Measurements from ENCODE around the gene ZNF839.

Gene ZNF839

DNA sequence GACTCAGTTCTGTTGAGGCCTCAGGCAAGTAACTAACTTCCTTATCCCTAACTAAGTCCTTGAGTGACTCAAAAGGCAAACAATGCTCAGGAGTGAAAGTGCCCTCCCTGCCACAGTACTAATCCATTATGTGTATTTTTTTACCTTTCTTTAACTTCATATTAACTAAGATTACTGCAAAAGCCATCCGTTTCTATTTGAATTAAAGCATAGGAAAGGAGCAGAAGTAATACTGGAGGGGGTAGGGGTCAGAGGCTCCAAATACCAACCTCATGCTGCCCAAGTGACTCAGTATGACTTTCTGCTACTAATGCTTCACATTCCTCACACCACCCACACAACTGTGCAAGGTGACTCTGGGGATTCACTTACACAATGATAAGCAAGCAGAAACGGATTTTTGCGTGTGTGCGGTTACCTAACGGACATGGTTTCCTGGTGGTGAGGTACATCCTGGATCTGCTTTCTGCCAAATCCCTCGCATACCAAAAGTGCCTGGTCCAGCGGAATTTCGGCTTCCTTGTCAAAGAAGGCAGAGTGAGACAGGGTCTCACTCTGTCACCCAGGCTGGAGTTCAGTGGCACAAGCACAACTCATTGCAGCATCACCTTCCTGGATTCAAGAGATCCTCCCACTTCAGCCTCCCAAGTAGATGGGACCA lies 39.7 kb upstream of the ZNF839 start:
- TF ChIP-seq, protein P1, sequence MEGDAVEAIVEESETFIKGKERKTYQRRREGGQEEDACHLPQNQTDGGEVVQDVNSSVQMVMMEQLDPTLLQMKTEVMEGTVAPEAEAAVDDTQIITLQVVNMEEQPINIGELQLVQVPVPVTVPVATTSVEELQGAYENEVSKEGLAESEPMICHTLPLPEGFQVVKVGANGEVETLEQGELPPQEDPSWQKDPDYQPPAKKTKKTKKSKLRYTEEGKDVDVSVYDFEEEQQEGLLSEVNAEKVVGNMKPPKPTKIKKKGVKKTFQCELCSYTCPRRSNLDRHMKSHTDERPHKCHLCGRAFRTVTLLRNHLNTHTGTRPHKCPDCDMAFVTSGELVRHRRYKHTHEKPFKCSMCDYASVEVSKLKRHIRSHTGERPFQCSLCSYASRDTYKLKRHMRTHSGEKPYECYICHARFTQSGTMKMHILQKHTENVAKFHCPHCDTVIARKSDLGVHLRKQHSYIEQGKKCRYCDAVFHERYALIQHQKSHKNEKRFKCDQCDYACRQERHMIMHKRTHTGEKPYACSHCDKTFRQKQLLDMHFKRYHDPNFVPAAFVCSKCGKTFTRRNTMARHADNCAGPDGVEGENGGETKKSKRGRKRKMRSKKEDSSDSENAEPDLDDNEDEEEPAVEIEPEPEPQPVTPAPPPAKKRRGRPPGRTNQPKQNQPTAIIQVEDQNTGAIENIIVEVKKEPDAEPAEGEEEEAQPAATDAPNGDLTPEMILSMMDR (IDR thresholded peaks at IDR 0.05; ENCODE audit: low read depth, low read length, missing control alignments), result no peak
- peak; percentile 82 for DNase-seq (ENCODE audit: extremely low read depth, low read depth)
- no peak overlapping the region for H3K4me3 ChIP-seq (replicated peaks; ENCODE audit: low read depth, low read length)

DNA sequence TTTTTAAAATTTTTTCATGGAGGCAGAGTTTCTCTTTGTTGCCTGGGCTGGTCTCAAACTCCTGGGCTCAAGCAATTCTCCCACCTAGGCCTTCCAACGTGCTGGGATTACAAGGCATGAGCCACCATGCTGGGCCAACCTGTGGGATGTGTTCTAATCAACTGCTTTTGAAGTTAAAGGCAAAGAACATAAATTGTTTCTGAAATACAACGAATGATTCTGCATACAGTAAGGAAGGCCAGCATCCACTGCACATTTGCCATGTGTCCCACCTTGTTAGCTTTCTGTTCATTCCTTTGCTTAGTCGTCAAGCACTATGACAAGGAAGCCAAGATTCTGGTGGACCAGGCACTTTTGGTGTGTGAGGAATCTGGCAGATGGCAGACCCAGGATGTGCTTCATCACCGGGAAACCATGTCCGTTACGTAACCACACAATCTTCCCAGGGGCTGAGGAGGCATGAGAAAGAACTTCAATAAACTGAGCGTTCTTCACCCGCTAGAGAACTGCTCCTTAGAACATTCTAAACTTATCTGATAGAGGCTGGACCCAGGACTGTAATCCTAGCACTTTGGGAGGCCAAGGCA lies 39.1 kb upstream of the ZNF839 start:
- TF ChIP-seq, protein P1 (IDR thresholded peaks at IDR 0.05; ENCODE audit: low read depth, low read length, missing control alignments), result no peak
- peak; percentile 48 for DNase-seq (ENCODE audit: extremely low read depth, low read depth)
- no peak overlapping the region for H3K4me3 ChIP-seq (replicated peaks; ENCODE audit: low read depth, low read length)

DNA sequence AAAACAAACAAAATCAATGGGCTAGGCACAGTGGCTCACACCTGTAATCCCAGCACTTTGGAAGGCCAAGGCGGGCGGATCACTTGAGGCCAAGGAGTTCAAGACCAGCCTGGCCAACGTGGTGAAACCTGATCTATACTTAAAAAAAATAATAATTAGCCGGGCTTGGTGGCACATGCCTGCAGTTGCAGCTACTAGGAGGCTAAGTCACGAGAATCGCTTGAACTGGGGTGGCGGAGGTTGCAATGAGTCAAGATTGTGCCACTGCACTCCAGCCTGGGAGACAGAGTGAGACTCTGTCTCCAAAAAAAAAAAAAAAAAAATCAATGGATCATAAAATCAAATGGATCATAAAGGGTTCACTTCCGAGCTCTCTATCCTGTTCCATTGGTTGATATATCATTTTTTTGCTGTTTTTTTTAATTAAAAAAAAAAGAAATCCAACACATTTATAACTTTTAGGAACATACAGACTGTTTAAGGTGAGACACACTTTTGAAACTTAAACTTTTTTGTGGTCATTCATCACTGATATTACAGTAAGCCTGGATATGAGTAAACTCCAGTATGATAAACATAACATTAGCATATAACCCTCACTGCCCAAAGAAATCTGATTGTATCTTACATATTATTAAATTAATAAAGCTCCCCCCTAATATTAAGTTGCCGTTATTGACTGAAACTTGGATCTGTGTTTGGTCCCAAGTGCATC lies 36.6 kb upstream of the ZNF839 start:
- no peak overlapping the region for H3K4me3 ChIP-seq (replicated peaks; ENCODE audit: low read depth, low read length)
- TF ChIP-seq, protein P1 (IDR thresholded peaks at IDR 0.05; ENCODE audit: low read depth, low read length, missing control alignments), result no peak
- DNase-seq (ENCODE audit: extremely low read depth, low read depth), result no peak

DNA sequence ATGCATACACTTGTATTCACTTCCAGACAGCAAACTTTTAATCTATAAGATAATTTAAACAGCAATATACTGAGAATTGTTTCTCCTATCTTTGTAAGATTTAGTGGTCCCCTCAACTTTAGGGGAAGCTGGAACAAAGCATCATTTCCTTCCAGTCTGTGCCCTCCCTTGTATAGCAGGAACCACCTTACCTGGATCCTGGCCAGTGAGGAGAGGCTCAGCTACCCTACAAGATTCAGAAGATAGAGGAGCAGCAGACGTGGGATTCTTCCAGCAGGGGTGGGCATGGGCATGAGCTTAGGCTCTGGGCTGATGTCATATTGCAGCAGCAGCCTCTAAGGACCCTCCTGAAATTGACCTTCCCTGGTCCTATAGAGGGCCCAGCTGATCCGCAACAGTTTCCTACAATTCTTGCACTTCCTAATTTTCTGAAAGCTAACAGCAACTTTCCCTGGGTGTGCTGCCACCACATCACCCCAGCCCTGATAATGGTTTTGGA lies 35.9 kb upstream of the ZNF839 start:
- no peak overlapping the region for H3K4me3 ChIP-seq (replicated peaks; ENCODE audit: low read depth, low read length)
- DNase-seq (ENCODE audit: extremely low read depth, low read depth), result no peak
- TF ChIP-seq, protein P1 (IDR thresholded peaks at IDR 0.05; ENCODE audit: low read depth, low read length, missing control alignments), result no peak

DNA sequence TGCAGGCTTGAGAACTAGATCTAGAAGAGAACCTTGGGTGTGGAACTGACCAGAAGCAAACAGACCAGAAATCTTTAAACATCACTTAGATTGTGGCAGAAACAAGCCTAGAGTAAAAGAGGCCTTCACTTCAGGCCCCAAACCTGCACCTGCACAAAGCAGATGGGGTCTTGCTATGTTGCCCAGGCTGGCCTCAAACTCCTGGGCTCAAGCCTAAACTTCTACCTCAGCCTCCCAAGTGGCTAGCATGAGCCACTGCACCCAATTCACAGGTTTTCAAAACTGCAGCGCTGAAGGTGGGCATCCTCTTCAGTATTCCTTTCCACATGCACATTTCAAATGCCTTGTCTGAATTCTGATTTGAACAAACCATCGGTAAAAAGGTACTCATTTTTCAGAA lies 34.4 kb upstream of the ZNF839 start:
- H3K4me3 ChIP-seq (replicated peaks; ENCODE audit: low read depth, low read length), result no peak overlapping the region
- TF ChIP-seq, protein P1 (IDR thresholded peaks at IDR 0.05; ENCODE audit: low read depth, low read length, missing control alignments), result no peak
- DNase-seq (ENCODE audit: extremely low read depth, low read depth), result no peak

DNA sequence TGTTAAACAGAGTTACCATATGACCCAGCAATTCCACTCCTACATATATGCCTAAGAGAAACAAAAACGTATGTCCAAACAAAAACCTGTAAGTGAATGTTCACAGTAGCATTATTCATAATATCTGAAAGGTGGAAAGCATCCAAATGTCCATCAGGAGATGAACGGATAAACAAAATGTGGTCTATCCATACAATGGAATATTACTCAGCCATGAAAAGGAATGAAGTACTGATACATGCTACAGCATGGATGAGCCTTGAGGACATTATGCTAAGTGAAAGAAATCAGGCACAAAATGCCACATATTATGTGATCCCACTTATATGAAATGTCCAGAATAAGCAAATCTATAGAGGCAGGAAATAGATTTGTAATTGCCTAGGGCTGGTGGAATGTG lies 31.4 kb upstream of the ZNF839 start:
- H3K4me3 ChIP-seq (replicated peaks; ENCODE audit: low read depth, low read length), result no peak overlapping the region
- TF ChIP-seq, protein P1 (IDR thresholded peaks at IDR 0.05; ENCODE audit: low read depth, low read length, missing control alignments), result no peak
- no peak for DNase-seq (ENCODE audit: extremely low read depth, low read depth)
